Nephron progenitor cell (in vitro differentiated cells): ENCODE results near the gene GAGE10.
A peak's percentile ranks its signal among the peaks of the same experiment; 100 is the strongest.
"Not testable (repeated sequence)": the region's sequence is repeated elsewhere in the genome, so short reads cannot be mapped to it uniquely, and the experiment has no call there.

ENCODE experiments used
- DNase-seq: peaks from one replicate; pipeline ENCODE4 v3.0.0; 2021
- H3K27ac Mint-ChIP-seq: 2 replicates; pipeline ENCODE4 v1.8.0; 2021; ENCODE audit warnings: mild to moderate bottlenecking, moderate library complexity, mixed read lengths
- H3K27me3 Mint-ChIP-seq: 2 replicates; pipeline ENCODE4 v1.8.0; 2021; ENCODE audit warnings: mild to moderate bottlenecking, low read depth, mixed read lengths; ENCODE audit not compliant: poor library complexity
- H3K36me3 Mint-ChIP-seq: 2 replicates; pipeline ENCODE4 v1.8.0; 2021; ENCODE audit warnings: low read depth, mixed read lengths
- H3K4me1 Mint-ChIP-seq: 2 replicates; pipeline ENCODE4 v1.8.0; 2021; ENCODE audit warnings: mixed read lengths
- H3K4me3 Mint-ChIP-seq: 2 replicates; pipeline ENCODE4 v1.8.0; 2021; ENCODE audit warnings: mild to moderate bottlenecking, moderate library complexity, mixed read lengths
- H3K9me3 Mint-ChIP-seq: 2 replicates; pipeline ENCODE4 v1.8.0; 2021; ENCODE audit warnings: mild to moderate bottlenecking, moderate library complexity, mixed read lengths

Gene GAGE10

DNA sequence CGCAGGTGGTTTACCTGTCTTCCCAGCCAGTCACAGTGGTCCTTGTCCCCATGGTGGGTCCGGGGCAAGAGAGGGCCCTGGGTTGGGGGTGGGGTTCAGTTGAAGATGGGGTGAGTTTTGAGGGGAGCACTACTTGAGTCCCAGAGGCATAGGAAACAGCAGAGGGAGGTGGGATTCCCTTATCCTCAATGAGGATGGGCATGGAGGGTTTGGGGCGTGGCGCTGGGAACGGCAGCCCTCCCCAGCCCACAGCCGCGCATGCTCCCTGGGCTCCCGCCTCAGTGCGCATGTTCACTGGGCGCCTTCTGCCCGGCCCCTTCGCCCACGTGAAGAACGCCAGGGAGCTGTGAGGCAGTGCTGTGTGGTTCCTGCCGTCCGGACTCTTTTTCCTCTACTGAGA, 27.8 kb downstream of the GAGE10 start, which contains the start of gene GAGE13:
Gene GAGE13 (plus strand): TSS at position 301 of the 400 bp plus-strand sequence. CDS start 1,156 bp downstream, outside the sequence.
- H3K9me3 Mint-ChIP-seq, DNase-seq, H3K27me3 Mint-ChIP-seq, H3K4me3 Mint-ChIP-seq, H3K4me1 Mint-ChIP-seq, H3K36me3 Mint-ChIP-seq, H3K27ac Mint-ChIP-seq: not testable (repeated sequence)

DNA sequence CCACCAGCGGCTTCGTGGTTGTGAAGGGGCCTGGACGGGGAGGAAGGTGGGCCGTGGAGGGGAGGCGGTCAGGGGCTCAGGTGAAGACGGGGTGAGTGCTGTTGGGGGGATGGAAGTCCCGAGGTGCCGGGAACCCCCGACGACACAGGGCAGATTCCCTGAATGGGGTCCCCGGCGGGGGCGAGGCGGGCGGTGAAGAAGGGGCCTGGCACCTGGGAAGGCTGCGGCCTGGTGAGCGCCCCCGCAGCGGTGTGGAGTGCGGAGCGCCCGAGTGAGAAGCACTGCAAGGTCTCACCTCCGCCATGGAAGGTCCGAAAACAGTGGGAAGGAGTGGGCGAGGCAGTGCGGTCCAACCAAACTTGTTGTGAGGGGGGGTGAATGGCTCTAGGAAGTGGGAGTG, 28.4 kb downstream of the GAGE10 start:
- H3K4me3 Mint-ChIP-seq, H3K27ac Mint-ChIP-seq, H3K27me3 Mint-ChIP-seq, DNase-seq, H3K4me1 Mint-ChIP-seq, H3K9me3 Mint-ChIP-seq, H3K36me3 Mint-ChIP-seq: not testable (repeated sequence)

DNA sequence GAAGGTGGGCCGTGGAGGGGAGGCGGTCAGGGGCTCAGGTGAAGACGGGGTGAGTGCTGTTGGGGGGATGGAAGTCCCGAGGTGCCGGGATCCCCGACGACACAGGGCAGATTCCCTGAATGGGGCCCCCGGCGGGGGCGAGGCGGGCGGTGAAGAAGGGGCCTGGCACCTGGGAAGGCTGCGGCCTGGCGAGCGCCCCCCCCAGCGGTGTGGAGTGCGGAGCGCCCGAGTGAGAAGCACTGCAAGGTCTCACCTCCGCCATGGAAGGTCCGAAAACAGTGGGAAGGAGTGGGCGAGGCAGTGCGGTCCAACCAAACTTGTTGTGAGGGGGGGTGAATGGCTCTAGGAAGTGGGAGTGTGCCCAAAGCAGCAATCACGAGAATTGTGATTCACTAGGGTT, 38.0 kb downstream of the GAGE10 start:
- not testable (repeated sequence) for H3K27ac Mint-ChIP-seq

DNA sequence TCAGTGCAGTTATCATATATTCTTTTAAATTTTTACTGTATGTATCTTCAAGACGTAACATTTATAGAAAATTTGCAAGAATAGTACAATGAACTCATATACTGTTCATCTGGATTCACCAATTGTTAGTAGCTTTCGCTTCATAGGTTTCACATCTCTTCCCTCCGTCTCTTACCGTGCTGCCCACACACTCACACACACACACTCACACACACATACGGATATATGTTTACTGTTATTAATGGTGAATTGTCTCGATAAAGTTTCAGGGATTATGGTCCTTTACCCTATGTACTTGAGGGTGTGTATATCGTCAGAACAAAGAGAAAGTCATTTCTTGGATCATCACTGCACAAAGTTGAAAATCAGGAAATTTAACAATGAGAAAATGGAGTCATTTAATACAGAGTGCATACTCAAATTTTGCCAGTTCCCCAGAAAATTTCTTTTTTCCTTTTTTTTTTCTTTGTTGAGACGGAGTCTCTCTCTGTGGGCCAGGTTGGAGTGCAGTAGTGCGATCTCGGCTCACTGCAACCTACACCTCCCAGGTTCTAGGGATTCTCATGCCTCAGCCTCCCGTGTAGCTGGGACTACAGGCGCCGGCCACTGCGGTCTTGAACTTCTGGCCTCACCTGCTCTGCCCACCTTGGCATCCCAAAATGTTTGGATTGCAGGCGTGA, 41.2 kb downstream of the GAGE10 start:
- H3K27ac Mint-ChIP-seq, H3K9me3 Mint-ChIP-seq, DNase-seq, H3K4me1 Mint-ChIP-seq, H3K27me3 Mint-ChIP-seq, H3K4me3 Mint-ChIP-seq, H3K36me3 Mint-ChIP-seq: not testable (repeated sequence)

More for the DNA sequence above, 38.0 kb downstream of the GAGE10 start:
- not testable (repeated sequence) for H3K36me3 Mint-ChIP-seq, H3K9me3 Mint-ChIP-seq, H3K4me1 Mint-ChIP-seq, H3K27me3 Mint-ChIP-seq, H3K4me3 Mint-ChIP-seq
- peak; percentile 26 for DNase-seq

DNA sequence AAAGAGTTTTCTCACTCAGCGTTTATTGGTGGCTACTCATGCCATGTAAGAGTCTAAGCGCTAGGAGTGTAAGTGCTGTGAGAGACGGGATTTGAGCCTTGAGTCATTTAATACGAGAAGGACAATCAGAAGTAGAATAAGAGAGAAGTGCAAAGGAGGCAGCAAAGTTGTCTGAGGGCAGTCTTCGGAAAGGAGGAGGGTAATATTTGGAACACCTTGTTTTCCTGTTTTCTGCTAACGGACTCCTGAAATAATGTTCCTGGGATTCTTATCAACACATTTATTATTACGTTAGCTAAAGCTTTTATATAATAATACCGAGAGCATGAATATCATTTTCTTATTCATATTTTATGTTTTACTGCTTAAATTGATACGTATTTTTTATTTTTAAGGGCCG, 42.0 kb downstream of the GAGE10 start:
- not testable (repeated sequence) for H3K9me3 Mint-ChIP-seq, H3K4me3 Mint-ChIP-seq, H3K27ac Mint-ChIP-seq, H3K4me1 Mint-ChIP-seq, H3K36me3 Mint-ChIP-seq, H3K27me3 Mint-ChIP-seq, DNase-seq

DNA sequence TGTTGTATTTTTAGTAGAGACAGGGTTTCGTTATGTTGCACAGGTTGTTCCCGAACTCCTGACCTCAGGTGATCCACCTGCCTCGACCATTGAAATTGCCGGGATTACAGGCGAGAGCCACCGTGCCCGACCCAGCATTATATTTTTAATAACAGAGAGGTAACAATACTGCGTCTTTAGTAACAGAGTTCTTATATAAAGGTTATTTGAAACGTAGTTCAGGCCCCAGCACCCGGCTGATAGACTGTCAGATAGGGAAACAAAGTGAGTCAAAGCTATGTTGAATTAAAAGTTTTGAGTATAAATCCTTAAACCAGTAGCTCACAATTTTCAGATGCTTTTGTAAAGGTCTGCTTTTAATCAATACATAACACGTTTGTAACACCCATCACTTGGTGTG, 42.7 kb downstream of the GAGE10 start:
- H3K27ac Mint-ChIP-seq, H3K4me3 Mint-ChIP-seq, H3K27me3 Mint-ChIP-seq, H3K9me3 Mint-ChIP-seq, H3K4me1 Mint-ChIP-seq, DNase-seq, H3K36me3 Mint-ChIP-seq: not testable (repeated sequence)
